HG02852 (cell line): ENCODE data around the gene MED29.
"Not testable (repeated sequence)": the region's sequence is repeated elsewhere in the genome, so short reads cannot be mapped to it uniquely, and the experiment has no call there.

ENCODE experiments used
- ATAC-seq: cut with Tn5 transposase; IDR thresholded peaks from one replicate; pipeline ENCODE4 v1.9.1; 2021; ENCODE audit warnings: mild to moderate bottlenecking, moderate library complexity; ENCODE audit not compliant: unreplicated experiment

Gene MED29

GRCh38 chr19:39370735-39371134, 20.4 kb upstream of the MED29 start:
- no peak for ATAC-seq

- no peak for ATAC-seq
Measured at GRCh38 chr19:39372047-39372802, 19.0 kb upstream of the MED29 start.

- ATAC-seq, result no peak
Measured at GRCh38 chr19:39372941-39373340, 18.2 kb upstream of the MED29 start.

- ATAC-seq, result no peak
Measured at GRCh38 chr19:39375929-39376328, 15.2 kb upstream of the MED29 start.

- ATAC-seq, result no peak
Measured at GRCh38 chr19:39377373-39378362, 13.5 kb upstream of the MED29 start.

GRCh38 chr19:39379366-39379765, 11.8 kb upstream of the MED29 start:
- not testable (repeated sequence) for ATAC-seq

- ATAC-seq, result no peak
Measured at GRCh38 chr19:39379865-39380396, 11.2 kb upstream of the MED29 start.

- no peak for ATAC-seq
Measured at GRCh38 chr19:39380521-39381502, 10.4 kb upstream of the MED29 start.

GRCh38 chr19:39381910-39382611, 9.1 kb upstream of the MED29 start:
- ATAC-seq, result no peak

- no peak for ATAC-seq
Measured at GRCh38 chr19:39382991-39383828, 8.0 kb upstream of the MED29 start.

- ATAC-seq, result no peak
Measured at GRCh38 chr19:39384839-39385568, 6.2 kb upstream of the MED29 start.

GRCh38 chr19:39385629-39386411, 5.4 kb upstream of the MED29 start:
- no peak for ATAC-seq

GRCh38 chr19:39386557-39386956, 4.6 kb upstream of the MED29 start:
- ATAC-seq, result no peak

GRCh38 chr19:39388657-39389056, 2.5 kb upstream of the MED29 start:
- no peak for ATAC-seq

- ATAC-seq, result no peak
Measured at GRCh38 chr19:39389631-39390414, 1.4 kb upstream of the MED29 start.

GRCh38 chr19:39390451-39390750, 777 bp upstream of the MED29 start:
- no peak for ATAC-seq
